Parathyroid adenoma (tissue), 2 donors: Measurements from ENCODE around the gene METTL1.

Experiments
- H2AFZ ChIP-seq: fragments of 300-600 bp; sonication (generic); one replicate; pipeline ENCODE4 v1.7.0; 2017; ENCODE audit warnings: antibody characterized with exemption, mild to moderate bottlenecking
- H3K27ac ChIP-seq: fragments of 300-600 bp; sonication (generic); one replicate; pipeline ENCODE4 v1.7.0; 2017
- H3K27me3 ChIP-seq: fragments of 300-600 bp; sonication (generic); one replicate; pipeline ENCODE4 v1.7.0; 2017; ENCODE audit warnings: low read length; ENCODE audit not compliant: control insufficient read depth, insufficient read depth
- H3K36me3 ChIP-seq: fragments of 300-600 bp; sonication (generic); one replicate; pipeline ENCODE4 v1.7.0; 2017; ENCODE audit warnings: low read length; ENCODE audit not compliant: control insufficient read depth, insufficient read depth
- H3K4me1 ChIP-seq: fragments of 300-600 bp; sonication (generic); one replicate; pipeline ENCODE4 v1.7.0; 2017; ENCODE audit warnings: control low read depth
- H3K4me2 ChIP-seq: fragments of 300-600 bp; sonication (generic); one replicate; pipeline ENCODE4 v1.7.0; 2017; ENCODE audit warnings: low read length
- H3K4me3 ChIP-seq: fragments of 300-600 bp; sonication (generic); one replicate; pipeline ENCODE4 v1.7.0; 2017; ENCODE audit warnings: low read depth, low read length
- H3K79me2 ChIP-seq: fragments of 300-600 bp; sonication (generic); one replicate; pipeline ENCODE4 v1.7.0; 2017; ENCODE audit warnings: control low read depth
- H3K9ac ChIP-seq: fragments of 300-600 bp; sonication (generic); one replicate; pipeline ENCODE4 v1.7.0; 2017; ENCODE audit warnings: mild to moderate bottlenecking
- H3K9me3 ChIP-seq: fragments of 300-600 bp; sonication (generic); one replicate; pipeline ENCODE4 v1.7.0; 2017; ENCODE audit warnings: low read length; ENCODE audit not compliant: control insufficient read depth
- CTCF ChIP-seq: fragments of 300-600 bp; sonication (generic); IDR thresholded peaks from one replicate; pipeline ENCODE4 v1.7.0; 2017; ENCODE audit warnings: antibody characterized with exemption, mild to moderate bottlenecking
- donor health status: primary hyperparathyroidism.

The METTL1 gene

GRCh38 chr12:57730336-57731067 is 41.4 kb downstream of the METTL1 start:
- Histone ChIP-seq H3K4me3 (no peak overlapping the region), H3K36me3 (no peaks in the 10 kb centered on the region), H3K4me1 (peaks cover 8% of the 10 kb centered on the region), H3K79me2 (no peaks in the 10 kb centered on the region), H3K27ac (no peak overlapping the region), H3K9ac (no peak overlapping the region), H3K9me3 (no peaks in the 10 kb centered on the region), H3K27me3 (peaks cover 3% of the 10 kb centered on the region), H2AFZ (no peak overlapping the region), H3K4me2 (no peak overlapping the region)
- no peak for TF ChIP-seq CTCF

- Histone ChIP-seq H2AFZ (no peak overlapping the region), H3K4me2 (no peak overlapping the region), H3K36me3 (no peaks in the 10 kb centered on the region), H3K27ac (no peak overlapping the region), H3K79me2 (no peaks in the 10 kb centered on the region), H3K4me1 (peaks cover 8% of the 10 kb centered on the region), H3K9me3 (no peaks in the 10 kb centered on the region), H3K4me3 (no peak overlapping the region), H3K27me3 (peaks cover 3% of the 10 kb centered on the region), H3K9ac (no peak overlapping the region)
- no peak for TF ChIP-seq CTCF
Observed at GRCh38 chr12:57729321-57729844, 42.5 kb downstream of the METTL1 start.

DNA sequence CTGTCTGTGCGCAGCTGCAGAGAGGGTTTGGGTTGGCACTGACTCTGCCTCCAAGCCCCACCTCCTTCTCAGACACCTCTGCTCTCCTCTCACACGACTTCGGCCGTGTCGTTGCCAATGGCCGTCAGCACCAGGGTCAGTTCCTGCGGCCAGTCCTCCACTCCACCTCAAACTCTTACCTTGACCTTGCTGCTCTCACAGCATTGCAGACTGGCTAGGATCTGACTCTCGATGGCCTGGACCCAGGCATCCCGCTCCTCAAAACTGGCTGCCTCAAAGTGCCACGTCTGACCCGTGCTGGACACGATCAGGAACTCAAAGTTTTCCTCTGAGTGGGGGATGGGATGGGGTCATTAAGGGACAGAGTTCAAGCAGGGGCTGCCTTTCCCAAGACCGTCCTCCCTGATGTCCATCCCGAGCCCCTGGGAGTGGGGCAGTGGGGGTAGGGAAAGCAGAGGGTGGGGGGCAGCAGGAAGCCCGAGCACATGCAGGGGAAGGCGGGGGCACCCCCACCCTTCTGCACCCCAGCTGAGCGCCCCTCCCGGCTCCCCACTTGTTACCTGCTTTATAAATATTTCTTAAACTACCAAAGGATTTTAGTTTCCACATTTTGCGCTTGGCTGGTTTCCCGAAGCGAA is 44.0 kb downstream of the METTL1 start:
- Histone ChIP-seq H2AFZ (peak overlapping the region; percentile 86), H3K4me2 (peak overlapping the region; percentile 57), H3K79me2 (no peaks in the 10 kb centered on the region), H3K9ac (no peak overlapping the region), H3K9me3 (no peaks in the 10 kb centered on the region), H3K27ac (peak overlapping the region; percentile 70), H3K27me3 (peaks cover 3% of the 10 kb centered on the region), H3K4me1 (peaks cover 8% of the 10 kb centered on the region), H3K36me3 (no peaks in the 10 kb centered on the region), H3K4me3 (no peak overlapping the region)
- TF ChIP-seq CTCF: no peak

DNA sequence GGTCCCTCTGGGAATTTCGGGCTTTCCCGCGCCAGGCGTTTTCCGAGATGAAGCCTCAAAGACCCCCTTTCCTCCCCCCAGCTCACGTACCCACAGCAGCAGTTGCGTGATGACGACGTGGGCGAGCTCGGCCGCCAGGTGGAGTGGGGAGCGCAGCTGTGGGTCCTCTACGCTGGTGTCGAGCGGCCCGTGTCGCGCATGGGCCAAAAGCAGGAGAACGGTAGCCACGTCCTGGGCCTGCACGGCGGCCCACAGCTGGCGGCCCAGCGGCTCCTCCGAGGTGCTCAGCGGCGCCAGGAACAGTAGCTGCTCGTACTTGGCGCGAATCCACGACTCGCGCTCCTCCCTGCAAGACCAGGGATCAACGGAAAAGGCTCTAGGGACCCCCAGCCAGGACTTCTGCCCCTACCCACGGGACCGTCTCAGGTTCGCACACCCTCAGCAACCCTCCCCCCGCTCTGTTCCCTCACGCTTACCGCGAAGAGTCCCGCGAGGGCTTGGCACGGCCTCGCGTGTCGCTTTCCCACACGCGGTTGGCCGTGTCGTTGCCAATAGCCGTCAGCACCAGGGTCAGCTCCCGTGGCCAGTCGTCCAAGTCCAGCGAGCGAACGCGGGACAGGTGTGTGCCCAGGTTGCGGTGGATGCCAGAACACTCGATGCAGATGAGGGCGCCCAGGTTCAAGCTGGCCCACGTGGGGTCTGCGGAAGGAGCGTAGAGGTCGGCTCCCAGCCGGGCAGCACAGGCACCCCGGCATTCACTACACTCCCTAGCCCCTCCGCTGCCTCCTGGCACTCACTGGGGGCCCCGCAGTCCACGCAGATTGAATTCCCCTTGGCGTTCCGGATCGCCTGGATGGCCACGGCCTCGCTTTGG is 44.8 kb downstream of the METTL1 start:
- H3K9ac ChIP-seq: no peak overlapping the region
- peak overlapping the region; percentile 70 for H3K27ac ChIP-seq
- peak overlapping the region; percentile 20 for H3K4me3 ChIP-seq
- H2AFZ ChIP-seq: peak overlapping the region; percentile 86
- H3K9me3 ChIP-seq: no peaks in the 10 kb centered on the region
- peaks cover 8% of the 10 kb centered on the region for H3K4me1 ChIP-seq
- TF ChIP-seq CTCF: peak; percentile 47
- H3K79me2 ChIP-seq: no peaks in the 10 kb centered on the region
- H3K36me3 ChIP-seq: no peaks in the 10 kb centered on the region
- H3K27me3 ChIP-seq: peaks cover 3% of the 10 kb centered on the region
- H3K4me2 ChIP-seq: peak overlapping the region; percentile 57
